Esophagus muscularis mucosa (tissue), 4 donors: ENCODE data around the gene PARD3B. TPM values are rescaled to one million over a fixed set of nuclear protein-coding genes. Genes with fewer than 3 reads are reported as not detected.

Experiments
- DNase-seq: peaks from one replicate; pipeline ENCODE4 v3.0.0-alpha.2; 2017; ENCODE audit errors: extremely low spot score
- H3K27ac ChIP-seq, 4 donors: fragments of 200-600 bp; sonication (generic); replicated peaks in 1 of 4; 1 replicate in 3 of 4; 2 replicates in 1 of 4; pipeline ENCODE4 v1.5.1; 2016 to 2019; ENCODE audit warnings: mild to moderate bottlenecking in 1 of 4
- H3K27me3 ChIP-seq, 4 donors: fragments of 200-600 bp; sonication (generic); one replicate each; pipeline versions ENCODE4 v1.5.1 to v1.6.0; 2016 to 2019
- H3K36me3 ChIP-seq, 4 donors: fragments of 200-600 bp; sonication (generic); one replicate each; pipeline ENCODE4 v1.5.1; 2016 to 2019
- H3K4me1 ChIP-seq, 4 donors: fragments of 200-600 bp; sonication (generic); one replicate each; pipeline ENCODE4 v1.5.1; 2016 to 2019
- H3K4me3 ChIP-seq, 4 donors: fragments of 200-600 bp; sonication (generic); 1 replicate in 2 of 4; 2 replicates in 2 of 4; pipeline ENCODE4 v1.5.1; 2016 to 2019; ENCODE audit warnings: mild to moderate bottlenecking in 4 of 4, moderate library complexity in 1 of 4
- H3K9me3 ChIP-seq, 4 donors: fragments of 200-600 bp; sonication (generic); 1 replicate in 3 of 4; 2 replicates in 1 of 4; pipeline ENCODE4 v1.5.1; 2016 to 2019
- EP300 ChIP-seq: sonication (generic); formaldehyde crosslinking; IDR thresholded peaks from one replicate; pipeline ENCODE4 v1.6.1; 2017; ENCODE audit warnings: antibody characterized with exemption
- POLR2A ChIP-seq: fragments of 450-650 bp; IDR thresholded peaks from one replicate; pipeline ENCODE4 v1.6.1; 2017; ENCODE audit warnings: antibody characterized with exemption, moderate library complexity, mild to moderate bottlenecking, low read depth
- POLR2AphosphoS5 ChIP-seq, 2 donors: sonication (generic); formaldehyde crosslinking; IDR thresholded peaks; one replicate each; pipeline ENCODE4 v1.6.1; 2017; ENCODE audit warnings: antibody characterized with exemption in 2 of 2
- WGBS: methylation state at CpG from one replicate; pipeline ENCODE4 v1.1.5; 2018; 5-methylcytosine and 5-hydroxymethylcytosine counted together
- intact Hi-C: fragments of 100-400 bp; cut with DNase I; formaldehyde crosslinking; loops from one replicate; pipeline ENCODE4 v1.15.1; 2023
- total RNA-seq, 4 donors: library from RNA; depleted of rRNA; stranded (reverse); fragments of >200 nt; gene quantifications; one replicate each; pipeline versions ENCODE4 v1.1.0 to v1.2.1, GENCODE V29; 2016
- TF ChIP-seq, protein P1 (sequence below), 3 experiments: fragments of 200-600 bp in 2 of 3; fragments of 450-650 bp in 1 of 3; sonication (generic) in 2 of 3; IDR thresholded peaks; one replicate each; pipeline ENCODE4 v1.5.1; 2017 to 2019; ENCODE audit warnings: antibody characterized with exemption in 3 of 3, mild to moderate bottlenecking in 2 of 3, moderate library complexity in 1 of 3

PARD3B gene
- total RNA-seq, 4 donors from 2014 or later = 24.2 to 40.8 (median 32.5) TPM

GRCh38 chr2:204705243-204705932 lies 160.1 kb downstream of the PARD3B start:
- 51% methylated on average over 4 of the region's 4 CpGs for WGBS
- DNase-seq = no peak
- Histone ChIP-seq H3K9me3 (no peaks in the 10 kb centered on the region), H3K27ac (no peak overlapping the region), H3K4me3 (no peak overlapping the region), H3K4me1 (peaks cover 0 to 34% (median 15%) of the 10 kb centered on the region in 4 donors), H3K27me3 (no peaks in the 10 kb centered on the region), H3K36me3 (no peaks in the 10 kb centered on the region)
- intact Hi-C loops = no loop called here
- TF ChIP-seq, protein P1, sequence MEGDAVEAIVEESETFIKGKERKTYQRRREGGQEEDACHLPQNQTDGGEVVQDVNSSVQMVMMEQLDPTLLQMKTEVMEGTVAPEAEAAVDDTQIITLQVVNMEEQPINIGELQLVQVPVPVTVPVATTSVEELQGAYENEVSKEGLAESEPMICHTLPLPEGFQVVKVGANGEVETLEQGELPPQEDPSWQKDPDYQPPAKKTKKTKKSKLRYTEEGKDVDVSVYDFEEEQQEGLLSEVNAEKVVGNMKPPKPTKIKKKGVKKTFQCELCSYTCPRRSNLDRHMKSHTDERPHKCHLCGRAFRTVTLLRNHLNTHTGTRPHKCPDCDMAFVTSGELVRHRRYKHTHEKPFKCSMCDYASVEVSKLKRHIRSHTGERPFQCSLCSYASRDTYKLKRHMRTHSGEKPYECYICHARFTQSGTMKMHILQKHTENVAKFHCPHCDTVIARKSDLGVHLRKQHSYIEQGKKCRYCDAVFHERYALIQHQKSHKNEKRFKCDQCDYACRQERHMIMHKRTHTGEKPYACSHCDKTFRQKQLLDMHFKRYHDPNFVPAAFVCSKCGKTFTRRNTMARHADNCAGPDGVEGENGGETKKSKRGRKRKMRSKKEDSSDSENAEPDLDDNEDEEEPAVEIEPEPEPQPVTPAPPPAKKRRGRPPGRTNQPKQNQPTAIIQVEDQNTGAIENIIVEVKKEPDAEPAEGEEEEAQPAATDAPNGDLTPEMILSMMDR (IDR thresholded peaks at IDR 0.05) = no peak
- TF ChIP-seq POLR2AphosphoS5 (IDR thresholded peaks at IDR 0.05) (no peak), EP300 (no peak), POLR2A (no peak)

- WGBS = 83% methylated on average over 2 of the region's 2 CpGs
- H3K27me3 ChIP-seq = no peaks in the 10 kb centered on the region
- DNase-seq = no peak
- H3K9me3 ChIP-seq = no peaks in the 10 kb centered on the region
- intact Hi-C loops = no loop called here
- H3K4me3 ChIP-seq = no peak overlapping the region
- peaks cover 0 to 6% (median 0%) of the 10 kb centered on the region in 4 donors for H3K36me3 ChIP-seq
- H3K27ac ChIP-seq = no peak overlapping the region
- TF ChIP-seq, protein P1 (IDR thresholded peaks at IDR 0.05) = no peak
- TF ChIP-seq POLR2AphosphoS5 (IDR thresholded peaks at IDR 0.05) (no peak), POLR2A (no peak), EP300 (no peak)
- H3K4me1 ChIP-seq = peaks cover 0 to 25% (median 11%) of the 10 kb centered on the region in 4 donors
Measured at GRCh38 chr2:204706939-204707338, 161.7 kb downstream of the PARD3B start.

DNA sequence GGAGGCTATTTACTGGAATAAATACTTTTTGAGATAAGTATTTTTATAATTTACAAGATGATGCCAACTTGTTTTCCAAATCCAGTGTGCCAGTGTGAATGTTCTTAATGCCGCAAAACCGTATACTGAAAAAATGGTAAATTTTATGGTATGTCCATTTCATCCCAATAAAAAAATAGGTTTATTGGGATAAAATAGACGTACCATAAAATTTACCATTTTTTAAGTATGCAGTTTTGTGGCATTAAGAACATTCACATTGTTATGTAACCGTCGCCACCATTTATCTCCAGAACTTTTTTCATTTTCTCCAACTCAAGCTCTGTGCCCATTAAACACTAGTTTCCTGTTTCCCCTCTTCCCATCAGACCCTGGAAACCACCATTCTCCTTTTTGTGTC lies 167.9 kb downstream of the PARD3B start:
- Histone ChIP-seq H3K4me1 (no peaks in the 10 kb centered on the region), H3K27me3 (no peaks in the 10 kb centered on the region), H3K36me3 (peaks cover 0 to 7% (median 0%) of the 10 kb centered on the region in 4 donors), H3K9me3 (no peaks in the 10 kb centered on the region), H3K4me3 (no peak overlapping the region), H3K27ac (no peak overlapping the region)
- no peak for TF ChIP-seq EP300
- 78% methylated on average over 5 of the region's 5 CpGs for WGBS
- no peak for DNase-seq
- intact Hi-C loops = no loop called here

GRCh38 chr2:204715361-204715760 lies 170.1 kb downstream of the PARD3B start:
- DNase-seq = no peak
- Histone ChIP-seq H3K36me3 (peaks cover 0 to 7% (median 0%) of the 10 kb centered on the region in 4 donors), H3K4me3 (no peak overlapping the region), H3K9me3 (no peaks in the 10 kb centered on the region), H3K27ac (no peak overlapping the region), H3K27me3 (no peaks in the 10 kb centered on the region), H3K4me1 (no peaks in the 10 kb centered on the region)
- 69% methylated on average over 2 of the region's 2 CpGs for WGBS
- TF ChIP-seq POLR2A = no peak
- no peak for TF ChIP-seq EP300
- TF ChIP-seq, protein P1 (IDR thresholded peaks at IDR 0.05) = no peak
- no peak for TF ChIP-seq POLR2AphosphoS5 (IDR thresholded peaks at IDR 0.05)
- intact Hi-C loops = no loop called here

- no peaks in the 10 kb centered on the region for H3K36me3 ChIP-seq
- TF ChIP-seq EP300 (no peak), POLR2A (no peak), POLR2AphosphoS5 (IDR thresholded peaks at IDR 0.05) (no peak)
- TF ChIP-seq, protein P1 (IDR thresholded peaks at IDR 0.05) = no peak
- DNase-seq = no peak
- no peak overlapping the region for H3K27ac ChIP-seq
- 98% methylated on average over 3 of the region's 3 CpGs for WGBS
- no peak overlapping the region for H3K4me3 ChIP-seq
- no peaks in the 10 kb centered on the region for H3K9me3 ChIP-seq
- intact Hi-C loops = no loop called here
- no peaks in the 10 kb centered on the region for H3K4me1 ChIP-seq
- no peaks in the 10 kb centered on the region for H3K27me3 ChIP-seq
Measured at GRCh38 chr2:204717591-204717990, 172.3 kb downstream of the PARD3B start.
